Urinary bladder (tissue), 4 donors: ENCODE data around the gene ADSL. TPM values are rescaled to one million over a fixed set of nuclear protein-coding genes. Genes with fewer than 3 reads are reported as not detected.

Source experiments
- DNase-seq: peaks from one replicate; pipeline ENCODE4 v3.0.0-alpha.2; 2015; ENCODE audit errors: extremely low spot score
- H3K27ac ChIP-seq: one replicate; pipeline ENCODE4 v1.5.1; 2013; ENCODE audit warnings: low read depth, mild to moderate bottlenecking, moderate library complexity
- H3K36me3 ChIP-seq: one replicate; pipeline ENCODE4 v1.6.1; 2013; ENCODE audit warnings: mild to moderate bottlenecking, moderate library complexity; ENCODE audit not compliant: insufficient read depth
- H3K4me1 ChIP-seq: one replicate; pipeline ENCODE4 v1.6.1; 2013; ENCODE audit warnings: mild to moderate bottlenecking, moderate library complexity; ENCODE audit not compliant: insufficient read depth
- H3K4me3 ChIP-seq: one replicate; pipeline ENCODE4 v1.5.1; 2013; ENCODE audit warnings: low read depth, low read length
- WGBS: extraction: QIAGEN DNeasy Blood & Tissue Kit; methylation state at CpG from one replicate; pipeline ENCODE4 v1.1.7; 2013; 5-methylcytosine and 5-hydroxymethylcytosine counted together
- polyA plus RNA-seq: library from polyadenylated mRNA; stranded (reverse); fragments of 200-250 nt; gene quantifications from one replicate; pipeline ENCODE4 v1.2.3, GENCODE V29; 2013
- total RNA-seq: library from RNA; depleted of rRNA; stranded (reverse); fragments of >200 nt; gene quantifications from one replicate; pipeline ENCODE4 v1.2.3, GENCODE V29; 2014
- donor health status: healthy with polysubstance abuse.
- donor health status: healthy.

Gene ADSL
- total and polyA plus RNA-seq, 2 donors = 59.8 to 76.3 TPM

DNA sequence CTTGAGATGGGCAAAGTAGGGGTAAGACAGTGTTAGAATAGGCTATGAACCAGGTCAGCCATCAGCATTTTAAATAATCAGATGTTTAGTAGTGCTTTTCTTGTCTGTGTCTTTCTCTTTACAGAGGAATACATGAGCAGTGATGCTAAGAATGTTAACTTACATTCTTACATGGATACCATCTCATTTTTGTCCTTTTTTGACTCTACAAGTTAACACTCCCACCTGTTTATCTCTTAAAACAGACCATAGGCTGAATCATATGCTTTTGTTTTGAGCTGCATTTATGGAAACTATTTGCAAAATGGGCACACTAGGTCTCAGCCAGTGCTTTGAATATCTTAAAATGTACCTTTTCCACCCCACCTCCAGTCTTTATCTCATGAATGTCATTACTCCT, 25.6 kb upstream of the ADSL start:
- peaks cover 4% of the 10 kb centered on the region for H3K36me3 ChIP-seq

DNA sequence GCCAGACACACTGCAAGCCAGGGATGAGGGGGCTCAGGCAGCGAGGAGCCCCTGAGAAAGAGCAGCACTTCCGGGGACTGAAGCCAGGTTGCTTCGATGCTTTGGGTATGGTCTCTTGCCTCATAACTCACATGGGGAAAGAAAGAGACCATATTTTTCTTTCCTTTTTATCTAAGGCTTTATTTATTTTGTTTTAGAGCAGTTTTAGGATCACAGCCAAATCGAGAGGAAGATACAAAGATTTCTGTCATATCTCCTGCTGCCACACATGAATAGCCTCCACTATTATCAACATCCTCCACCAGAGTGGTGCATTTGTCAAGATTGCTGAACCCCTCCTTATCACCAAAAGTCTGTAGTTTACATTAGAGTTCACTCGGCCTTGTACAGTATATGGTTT, 24.3 kb upstream of the ADSL start:
- no peak overlapping the region for H3K27ac ChIP-seq
- 29% methylated on average over 5 of the region's 5 CpGs for WGBS
- no peaks in the 10 kb centered on the region for H3K4me1 ChIP-seq
- H3K4me3 ChIP-seq = no peak overlapping the region
- no peak for DNase-seq
- H3K36me3 ChIP-seq = peaks cover 4% of the 10 kb centered on the region

More for the DNA sequence above, 25.6 kb upstream of the ADSL start:
- DNase-seq = no peak
- no peak overlapping the region for H3K27ac ChIP-seq
- no peaks in the 10 kb centered on the region for H3K4me1 ChIP-seq
- H3K4me3 ChIP-seq = no peak overlapping the region

DNA sequence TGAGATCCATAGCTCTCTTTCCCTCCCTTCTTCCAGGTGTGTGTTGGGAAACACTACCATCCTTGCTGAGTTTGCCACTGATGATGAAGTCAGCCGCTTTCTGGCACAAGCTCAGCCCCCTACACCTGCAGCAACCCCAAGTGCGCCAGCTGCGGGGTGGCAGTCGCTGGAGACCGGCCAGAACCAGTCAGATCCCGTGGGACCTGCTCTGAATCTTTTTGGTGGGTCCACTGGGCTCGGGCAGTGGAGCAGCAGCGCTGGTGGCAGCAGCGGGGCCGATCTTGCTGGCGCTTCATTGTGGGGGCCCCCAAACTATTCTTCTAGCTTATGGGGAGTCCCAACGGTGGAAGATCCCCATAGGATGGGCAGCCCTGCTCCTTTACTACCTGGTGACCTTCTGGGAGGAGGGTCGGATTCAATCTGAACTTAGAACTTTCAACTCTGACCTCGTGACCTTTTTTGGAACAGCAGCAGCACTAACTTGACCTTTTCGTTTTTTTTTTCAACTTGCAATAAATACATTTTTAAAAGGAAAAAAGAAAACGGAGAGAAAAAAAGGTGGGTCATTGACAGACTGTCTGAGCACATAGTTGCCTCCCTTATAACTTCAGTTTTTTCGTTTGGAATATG, 23.4 kb upstream of the ADSL start:
- H3K36me3 ChIP-seq = peaks cover 5% of the 10 kb centered on the region
- H3K27ac ChIP-seq = no peak overlapping the region
- H3K4me1 ChIP-seq = no peaks in the 10 kb centered on the region
- DNase-seq = no peak
- H3K4me3 ChIP-seq = no peak overlapping the region
- WGBS = 90% methylated on average over 17 of the region's 17 CpGs

- WGBS = 47% methylated on average over 8 of the region's 8 CpGs
- DNase-seq = no peak
- H3K4me1 ChIP-seq = no peaks in the 10 kb centered on the region
- H3K4me3 ChIP-seq = no peak overlapping the region
- peaks cover 5% of the 10 kb centered on the region for H3K36me3 ChIP-seq
- H3K27ac ChIP-seq = peak overlapping the region; percentile 16
Observed at GRCh38 chr22:40323681-40324171, 22.6 kb upstream of the ADSL start.

GRCh38 chr22:40324468-40325305, 21.6 kb upstream of the ADSL start:
- no peak for DNase-seq
- H3K4me1 ChIP-seq = no peaks in the 10 kb centered on the region
- no peak overlapping the region for H3K4me3 ChIP-seq
- 77% methylated on average over 19 of the region's 19 CpGs for WGBS
- peaks cover 5% of the 10 kb centered on the region for H3K36me3 ChIP-seq
- H3K27ac ChIP-seq = no peak overlapping the region

- Histone ChIP-seq H3K36me3 (peaks cover 5% of the 10 kb centered on the region), H3K4me1 (no peaks in the 10 kb centered on the region), H3K4me3 (no peak overlapping the region), H3K27ac (no peak overlapping the region)
- DNase-seq = no peak
- WGBS = 88% methylated on average over 6 of the region's 6 CpGs
Observed at GRCh38 chr22:40325315-40325714, 21.0 kb upstream of the ADSL start.

DNA sequence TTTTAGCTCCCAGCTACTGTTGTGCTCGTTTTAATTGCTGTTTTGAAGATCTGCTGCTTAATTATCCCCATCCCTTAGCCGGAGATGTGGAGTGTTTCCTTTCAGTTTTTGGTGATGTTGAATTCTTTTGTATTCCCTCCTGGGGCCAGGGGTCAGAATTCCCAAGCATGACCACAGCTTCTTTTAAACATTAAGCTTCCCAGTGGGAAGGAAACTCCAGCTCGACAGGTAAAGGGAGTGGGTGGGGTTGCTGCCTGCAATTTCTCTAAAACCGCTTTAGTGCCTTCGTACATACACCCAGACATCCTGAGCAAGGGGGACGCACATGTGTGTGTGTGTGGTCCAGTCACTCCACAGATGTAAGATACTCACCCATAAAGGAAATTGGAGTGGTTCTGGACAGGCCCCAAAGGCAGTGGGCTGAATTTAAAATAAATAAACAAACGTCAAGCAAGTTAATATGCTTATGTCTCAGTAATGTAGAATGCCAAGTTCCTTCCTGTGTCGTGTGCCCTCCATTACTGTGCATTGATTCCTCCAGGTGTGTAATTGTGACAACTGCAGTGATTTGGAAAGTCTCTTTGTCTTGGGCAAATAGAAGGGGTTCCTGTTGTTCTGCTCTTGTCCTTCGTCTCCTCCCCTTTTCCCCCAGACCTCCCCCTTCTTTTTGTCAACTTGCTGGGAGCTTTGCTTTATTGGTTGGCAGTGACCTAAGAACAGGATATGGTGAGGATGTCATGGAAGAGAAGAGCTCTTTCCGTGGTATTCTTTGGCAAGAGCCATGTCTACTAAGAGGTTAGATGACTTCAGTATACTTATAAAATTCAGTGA, 19.2 kb upstream of the ADSL start:
- no peak overlapping the region for H3K27ac ChIP-seq
- H3K4me3 ChIP-seq = no peak overlapping the region
- peaks cover 5% of the 10 kb centered on the region for H3K36me3 ChIP-seq
- H3K4me1 ChIP-seq = no peaks in the 10 kb centered on the region
- DNase-seq = no peak
- WGBS = 48% methylated on average over 10 of the region's 10 CpGs

- Histone ChIP-seq H3K27ac (no peak overlapping the region), H3K4me3 (no peak overlapping the region), H3K36me3 (peaks cover 2% of the 10 kb centered on the region), H3K4me1 (no peaks in the 10 kb centered on the region)
- DNase-seq = no peak
- 74% methylated on average over 9 of the region's 9 CpGs for WGBS
Observed at GRCh38 chr22:40328546-40329456, 17.5 kb upstream of the ADSL start.

- H3K36me3 ChIP-seq = peaks cover 2% of the 10 kb centered on the region
- H3K4me1 ChIP-seq = no peaks in the 10 kb centered on the region
- DNase-seq = no peak
- no peak overlapping the region for H3K27ac ChIP-seq
- no peak overlapping the region for H3K4me3 ChIP-seq
- 88% methylated on average over 9 of the region's 9 CpGs for WGBS
Observed at GRCh38 chr22:40329466-40329865, 16.8 kb upstream of the ADSL start.

- DNase-seq = no peak
- 81% methylated on average over 4 of the region's 4 CpGs for WGBS
- H3K4me3 ChIP-seq = no peak overlapping the region
Observed at GRCh38 chr22:40330086-40330485, 16.2 kb upstream of the ADSL start.

DNA sequence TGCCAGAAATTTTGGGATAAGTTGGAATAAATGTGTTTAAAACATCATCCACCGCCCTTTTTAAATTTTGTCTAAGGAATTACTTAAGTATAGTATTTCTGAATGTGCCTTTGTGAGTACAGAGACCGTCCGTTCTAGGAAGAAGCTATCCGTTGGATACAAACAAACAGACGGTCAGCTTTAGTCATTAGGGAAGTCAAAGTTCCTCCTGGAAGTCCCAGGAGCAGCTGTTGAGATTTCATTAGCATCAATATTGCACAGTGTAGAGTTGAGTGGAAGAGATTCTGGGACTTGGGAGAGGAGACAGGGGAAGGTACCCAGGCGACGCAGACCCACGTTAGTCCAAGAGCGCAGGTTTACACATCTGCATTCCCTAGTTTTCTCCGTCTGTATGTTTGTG, 15.7 kb upstream of the ADSL start:
- Histone ChIP-seq H3K27ac (no peak overlapping the region), H3K4me1 (no peaks in the 10 kb centered on the region), H3K36me3 (peaks cover 2% of the 10 kb centered on the region), H3K4me3 (no peak overlapping the region)
- 79% methylated on average over 10 of the region's 10 CpGs for WGBS
- DNase-seq = no peak

More at GRCh38 chr22:40330086-40330485, 16.2 kb upstream of the ADSL start:
- peaks cover 2% of the 10 kb centered on the region for H3K36me3 ChIP-seq
- H3K4me1 ChIP-seq = no peaks in the 10 kb centered on the region
- H3K27ac ChIP-seq = no peak overlapping the region

- no peak overlapping the region for H3K27ac ChIP-seq
- H3K4me1 ChIP-seq = no peaks in the 10 kb centered on the region
- no peak overlapping the region for H3K4me3 ChIP-seq
- WGBS = 71% methylated on average over 4 of the region's 4 CpGs
- DNase-seq = no peak
- H3K36me3 ChIP-seq = peaks cover 2% of the 10 kb centered on the region
Observed at GRCh38 chr22:40331706-40332105, 14.6 kb upstream of the ADSL start.

- 43% methylated on average over 9 of the region's 9 CpGs for whole genome bisulfite sequencing
- Histone ChIP-seq H3K36me3 (peaks cover under 1% of the 10 kb centered on the region), H3K4me3 (no peak overlapping the region), H3K4me1 (no peaks in the 10 kb centered on the region), H3K27ac (no peak overlapping the region)
- no peak for DNase-seq
Observed at GRCh38 chr22:40332319-40332781, 13.9 kb upstream of the ADSL start.
